Endometrial microvascular endothelial cells (primary cell): ENCODE data around the gene ACADVL. TPM values are rescaled to one million over a fixed set of nuclear protein-coding genes. Genes with fewer than 3 reads are reported as not detected.

Source experiments
- in situ Hi-C: cut with HindIII; loops from 2 replicates; pipeline ENCODE4 v1.10.0; 2017; ENCODE audit warnings: low sequenced_read_pairs, low pct_unique_long_range_greater_than_20kb; ENCODE audit errors: inconsistent ontology term
- total RNA-seq: library from RNA; depleted of rRNA; stranded (reverse); fragments of >200 nt; gene quantifications from one replicate; pipeline ENCODE4 v1.2.3, GENCODE V29; 2015; ENCODE audit errors: inconsistent ontology term

ACADVL gene
- total RNA-seq, 1 donor from 2014 or later: 357 TPM

DNA sequence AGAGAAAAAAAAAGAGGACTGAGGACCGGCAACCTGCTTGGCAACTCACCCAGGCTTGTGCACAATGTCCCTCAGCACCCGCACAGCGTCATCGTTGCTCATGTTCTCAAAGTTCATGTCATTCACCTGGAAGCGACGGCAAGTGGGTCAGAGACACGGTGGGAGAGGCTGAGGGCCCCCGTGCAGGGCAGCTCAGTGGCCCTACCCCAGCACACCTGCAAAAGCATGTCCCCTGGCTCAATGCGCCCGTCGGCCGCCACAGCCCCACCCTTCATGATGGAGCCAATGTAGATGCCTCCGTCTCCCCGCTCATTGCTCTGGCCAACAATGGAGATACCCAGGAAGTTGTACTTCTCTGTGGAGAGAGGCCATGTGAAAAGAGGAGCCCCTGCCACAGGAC, 9.2 kb downstream of the ACADVL start:
- in situ Hi-C loops: no loop called here

DNA sequence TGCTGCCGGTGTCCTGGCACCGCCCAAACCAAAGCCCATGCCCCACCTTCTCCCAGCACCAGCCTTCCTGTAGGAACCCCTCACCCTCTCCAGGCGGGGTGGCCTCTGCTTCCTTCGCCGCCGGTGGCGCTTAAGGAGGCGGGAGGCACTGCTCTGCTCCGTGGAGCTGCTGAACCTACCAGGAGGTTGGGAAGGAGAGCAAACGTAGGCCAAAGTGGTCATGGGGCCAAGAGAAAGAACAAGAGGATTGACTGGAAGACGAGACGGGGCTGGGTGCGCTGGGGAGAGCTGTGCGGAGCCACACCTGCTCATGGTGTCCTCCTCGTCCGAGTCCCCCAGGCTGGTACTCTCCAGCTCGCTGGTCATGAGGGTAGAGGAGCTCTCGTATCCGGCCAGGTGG, 9.8 kb downstream of the ACADVL start:
- in situ Hi-C loops: no loop called here

DNA sequence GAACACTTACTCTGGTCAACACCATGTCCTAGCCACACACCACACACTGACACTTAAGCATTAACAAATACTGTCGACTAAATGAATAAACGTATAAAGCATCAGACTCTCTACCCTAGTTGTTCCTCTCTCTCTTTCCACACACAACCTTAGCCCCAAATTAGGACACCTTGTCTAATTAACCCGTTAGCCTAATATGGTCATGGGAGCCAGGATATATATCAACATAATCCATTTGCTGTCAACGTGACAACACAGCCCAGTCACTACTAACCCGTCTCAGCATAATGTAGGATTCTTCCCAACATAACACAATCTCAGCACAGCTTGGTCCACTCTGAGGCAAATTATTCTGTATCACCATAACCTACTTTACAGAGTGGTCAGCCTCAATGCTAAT, 12.4 kb downstream of the ACADVL start:
- in situ Hi-C loops: no loop called here

DNA sequence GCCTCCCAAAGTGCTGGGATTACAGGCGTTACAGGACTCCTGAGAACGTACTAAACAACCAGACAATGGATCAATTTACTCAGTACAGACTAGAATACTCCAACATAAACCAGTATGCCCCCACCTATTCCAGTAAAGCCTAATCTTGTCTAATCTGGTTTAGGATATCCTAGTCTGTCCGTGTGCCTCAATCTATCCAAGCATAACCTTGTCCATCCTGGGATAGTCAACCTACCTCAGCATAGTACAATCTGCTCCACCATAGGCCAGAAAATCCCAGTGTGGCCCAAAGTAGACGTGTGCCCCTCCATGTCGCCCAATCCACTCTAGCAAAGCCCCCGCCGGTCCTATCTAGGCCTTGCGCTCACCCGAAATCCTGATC, 14.0 kb downstream of the ACADVL start:
- in situ Hi-C loops: no loop called here

DNA sequence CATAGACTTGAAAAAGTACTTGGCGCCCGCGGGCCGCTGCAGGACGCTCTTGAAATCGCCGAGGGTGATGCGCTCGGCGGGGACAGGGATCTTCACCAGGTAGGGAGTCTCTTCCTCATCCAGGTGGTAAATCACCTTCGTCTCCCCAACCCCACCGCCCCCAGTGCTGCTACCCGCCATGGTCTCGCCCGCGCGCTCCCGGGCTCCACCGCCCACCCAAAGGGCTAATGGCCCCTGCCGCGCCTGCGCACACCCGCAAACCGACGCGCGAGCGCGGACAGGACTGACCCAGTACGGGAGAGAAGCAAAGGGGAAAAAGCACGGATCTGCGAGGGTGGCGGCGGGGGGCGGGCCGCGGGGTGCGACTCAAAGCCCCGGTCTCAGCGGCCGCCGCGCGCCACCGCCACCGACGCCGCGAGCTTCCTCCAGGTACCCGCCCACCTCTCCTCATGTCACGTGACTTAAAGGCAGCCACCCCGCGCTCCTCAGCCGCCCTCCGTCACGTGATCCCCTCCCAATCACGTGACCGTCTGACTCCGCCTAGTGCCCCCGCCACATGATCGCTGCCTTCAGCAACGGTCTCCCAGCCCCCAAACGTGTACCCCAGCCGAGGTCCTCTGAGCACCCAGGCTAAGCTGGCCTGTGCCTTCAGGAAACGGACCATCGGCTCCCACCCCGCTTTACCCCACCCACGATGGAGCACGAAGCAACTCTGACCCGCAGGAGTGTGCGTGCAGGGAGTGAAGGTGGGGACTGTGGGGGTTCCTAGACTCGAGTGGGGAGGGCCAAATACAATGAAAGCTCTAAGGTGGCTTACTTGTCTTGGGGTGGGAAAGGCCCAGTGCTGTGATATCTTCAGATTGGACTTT, 14.6 kb downstream of the ACADVL start, which contains the start of gene DVL2:
Gene DVL2, minus strand, starts transcription at position 435 of the 869 bp plus-strand sequence. Its CDS starts 255 bp downstream, at position 180.
- in situ Hi-C loops: no loop called here

DNA sequence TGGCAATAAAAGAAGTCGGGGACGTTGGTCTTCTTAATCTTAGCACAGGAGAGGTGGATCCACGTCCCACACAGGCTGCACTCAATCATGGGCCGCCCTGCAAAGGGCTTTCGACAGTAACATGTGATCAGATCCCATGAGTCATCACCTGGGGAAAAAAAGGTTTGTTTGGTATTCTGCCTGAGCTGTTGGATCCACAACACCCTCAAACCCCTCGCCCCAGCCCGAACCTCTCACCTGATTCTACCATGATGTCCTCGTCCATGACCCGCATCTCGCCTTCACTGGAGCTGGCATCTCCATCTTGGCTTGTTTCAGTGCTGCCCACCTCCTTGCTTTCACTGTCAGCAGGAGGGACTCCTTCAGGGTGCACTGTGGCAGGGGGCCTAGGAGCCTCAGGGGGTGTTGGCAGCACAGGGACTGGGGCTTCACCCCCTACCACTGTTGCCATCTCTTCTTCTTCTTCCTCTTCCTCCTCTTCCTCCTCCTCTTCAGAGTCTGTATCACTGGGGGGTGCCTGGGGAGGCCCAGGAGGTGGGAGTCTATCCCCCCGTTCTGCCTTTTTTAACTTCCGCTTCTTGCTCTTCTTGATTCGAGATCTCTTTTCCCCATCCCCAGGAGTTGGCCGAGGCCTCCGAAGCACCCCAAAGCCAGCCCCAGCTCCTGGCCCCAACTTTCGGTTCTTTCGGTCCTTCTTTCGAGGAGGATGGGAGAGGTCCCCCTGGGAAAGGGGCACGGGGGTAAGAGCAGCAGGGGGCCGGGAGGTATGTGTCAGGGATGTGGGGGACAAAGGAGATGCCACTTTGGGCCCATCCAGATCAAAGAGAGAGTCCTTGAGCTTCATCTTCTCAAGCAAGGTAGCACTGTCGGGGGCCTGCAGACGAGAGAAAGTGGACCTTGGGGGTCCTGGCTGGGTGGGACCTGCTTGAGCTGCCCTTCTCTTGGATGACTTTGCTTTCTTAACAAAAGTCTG, 16.2 kb downstream of the ACADVL start:
- in situ Hi-C loops: no loop called here

DNA sequence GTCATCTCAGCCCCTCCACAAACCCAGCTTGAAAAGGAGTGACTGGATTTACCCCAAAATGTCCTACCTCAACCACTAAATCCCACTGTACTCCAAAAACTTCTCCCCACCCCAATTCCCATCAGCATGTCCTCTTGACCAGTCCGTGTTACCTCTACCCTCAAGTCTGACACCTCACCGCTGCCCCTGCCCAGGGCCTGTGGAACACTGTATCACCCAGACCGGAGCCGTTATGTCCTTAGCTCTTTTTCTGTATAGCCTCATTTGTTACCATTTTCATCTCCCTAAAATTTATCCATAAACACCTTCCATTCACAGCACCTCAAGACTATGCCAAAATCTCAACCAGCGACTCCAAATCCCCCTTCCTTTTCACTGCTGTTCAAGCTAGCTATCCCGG, 17.1 kb downstream of the ACADVL start:
- in situ Hi-C loops: no loop called here

DNA sequence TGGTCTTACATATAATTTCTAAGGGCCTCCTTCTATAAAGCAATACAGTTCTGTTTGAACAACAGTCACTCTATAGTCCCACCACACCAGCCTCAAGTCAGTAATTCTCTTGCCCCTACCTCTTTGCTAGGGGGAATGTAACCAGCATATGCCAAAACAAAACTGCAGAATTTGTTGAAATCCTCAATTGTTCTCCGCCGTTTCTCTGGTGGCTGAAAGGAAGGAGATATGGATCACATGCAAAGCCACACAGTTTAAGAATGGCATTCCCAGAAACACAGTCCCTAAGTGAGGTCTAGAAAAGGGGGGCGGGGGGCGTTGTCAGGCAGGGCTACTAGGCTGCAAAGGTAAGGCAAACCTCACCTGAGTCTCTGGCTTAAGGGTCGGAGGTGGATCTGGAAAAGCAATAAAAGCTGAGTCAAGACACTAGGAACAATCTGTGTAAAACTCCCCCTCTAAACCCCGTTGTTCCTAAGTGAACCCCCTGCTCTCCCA, 17.6 kb downstream of the ACADVL start:
- in situ Hi-C loops: no loop called here

DNA sequence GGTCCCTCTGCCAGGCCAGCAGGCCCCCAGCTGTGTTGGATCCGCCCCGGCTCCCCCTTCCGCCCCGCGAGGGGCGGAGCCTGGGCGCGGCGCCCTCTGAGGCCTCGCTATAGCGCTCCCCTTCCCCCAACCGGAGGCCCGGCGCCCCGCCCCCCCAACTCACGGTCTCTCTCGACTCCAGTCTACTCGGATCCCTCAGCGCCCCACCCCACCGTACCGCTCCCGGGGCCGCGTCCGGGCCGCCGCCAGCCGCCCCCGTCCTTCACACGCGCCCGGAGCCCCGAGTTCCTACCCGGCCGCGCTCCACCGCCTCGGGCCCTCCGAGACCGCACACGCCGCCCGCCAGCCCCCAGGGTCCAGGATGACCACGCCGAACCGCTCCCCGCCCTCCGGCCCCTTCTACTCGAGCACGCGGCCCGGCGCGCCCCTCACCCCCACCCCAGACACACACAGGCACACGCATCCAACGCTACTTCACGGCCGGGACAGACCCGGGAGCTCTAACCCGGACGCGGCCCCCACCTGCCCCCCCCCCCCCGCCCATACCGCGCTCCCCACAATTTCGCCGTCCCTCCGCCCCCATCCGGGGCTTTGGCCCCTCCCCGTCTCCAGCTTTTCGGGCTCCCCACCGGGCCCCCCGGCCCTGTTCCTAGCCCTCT, 18.2 kb downstream of the ACADVL start:
- in situ Hi-C loops: no loop called here

DNA sequence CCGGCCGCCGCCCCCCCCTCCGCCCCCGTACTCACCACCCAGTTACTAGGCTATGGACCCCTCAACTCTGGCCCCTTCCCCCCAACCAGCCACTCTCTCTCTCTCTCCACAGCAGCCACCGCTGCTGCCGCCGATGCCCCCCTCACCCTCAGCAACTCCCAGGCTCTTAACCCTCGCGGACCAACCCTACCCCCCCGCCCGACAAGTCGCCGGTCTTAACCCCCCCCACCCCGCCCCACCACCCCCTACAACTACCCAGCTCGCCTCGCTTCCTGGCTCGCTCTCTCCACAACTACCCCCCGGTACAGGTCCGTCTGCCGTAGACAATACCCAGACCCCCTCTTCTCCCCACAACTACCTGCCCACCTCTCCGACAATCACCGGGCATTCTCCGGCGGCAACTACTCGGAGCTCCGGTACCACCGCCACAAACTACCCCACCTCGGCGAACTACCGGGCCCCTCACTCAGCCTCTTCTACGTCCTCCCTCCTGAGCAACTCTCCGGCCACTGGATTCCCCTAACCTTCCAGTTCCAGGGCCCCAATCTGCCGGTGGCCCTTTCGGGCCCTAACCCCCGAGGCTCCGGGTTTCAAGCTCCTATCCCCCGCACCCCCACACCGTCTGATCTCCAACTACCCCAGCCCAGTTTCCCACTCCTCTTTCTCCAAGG, 18.8 kb downstream of the ACADVL start:
- in situ Hi-C loops: no loop called here

DNA sequence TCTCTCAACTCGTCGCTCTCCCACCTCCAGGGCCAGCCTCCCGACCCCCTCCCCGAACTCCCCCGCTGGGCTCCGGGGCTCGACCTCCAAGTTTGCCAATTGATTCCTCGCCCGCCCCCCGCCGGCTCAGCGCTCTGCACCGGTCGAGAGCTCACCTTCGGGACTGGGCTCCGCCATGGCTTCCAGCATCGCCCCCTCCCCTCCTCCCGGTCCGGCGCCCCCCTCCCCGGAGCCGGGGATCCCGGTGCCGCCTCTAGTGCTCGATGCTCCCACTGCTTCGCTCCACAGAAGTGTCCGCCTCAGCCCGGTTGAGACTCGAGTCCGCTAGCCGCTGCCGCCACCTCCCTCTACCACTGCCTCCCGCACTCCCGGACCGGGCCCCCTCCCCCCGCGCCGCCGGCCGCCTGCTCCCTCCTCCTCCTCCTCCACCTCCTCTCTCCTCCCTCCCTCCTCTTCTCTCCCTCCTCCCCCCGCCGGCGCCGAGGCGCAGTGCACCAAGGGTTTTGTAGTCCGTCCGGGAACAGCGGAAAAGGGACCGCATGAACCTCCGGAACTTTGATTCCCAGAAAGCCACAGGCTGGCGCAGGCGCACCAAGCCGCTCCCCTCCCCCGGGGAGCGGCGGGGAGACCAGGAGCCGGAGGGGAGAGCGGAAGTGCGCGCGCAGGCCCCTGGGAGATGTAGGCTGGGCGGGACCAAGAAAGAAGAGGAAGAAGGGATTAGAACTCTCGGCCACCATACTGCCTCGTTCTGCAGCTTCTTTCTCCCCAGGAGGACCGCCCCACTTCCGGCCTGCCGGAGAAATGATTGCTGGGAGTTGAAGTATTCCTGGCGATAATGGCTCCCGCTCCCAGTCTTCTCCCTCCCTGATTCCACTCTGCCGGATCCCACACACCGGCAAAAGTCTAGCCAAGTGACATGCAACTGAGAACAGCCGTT, 19.6 kb downstream of the ACADVL start, which contains the start of gene PHF23:
Gene PHF23, minus strand, starts transcription at position 367 of the 937 bp plus-strand sequence. Its CDS starts 178 bp downstream, at position 189.
- in situ Hi-C loops: no loop called here

DNA sequence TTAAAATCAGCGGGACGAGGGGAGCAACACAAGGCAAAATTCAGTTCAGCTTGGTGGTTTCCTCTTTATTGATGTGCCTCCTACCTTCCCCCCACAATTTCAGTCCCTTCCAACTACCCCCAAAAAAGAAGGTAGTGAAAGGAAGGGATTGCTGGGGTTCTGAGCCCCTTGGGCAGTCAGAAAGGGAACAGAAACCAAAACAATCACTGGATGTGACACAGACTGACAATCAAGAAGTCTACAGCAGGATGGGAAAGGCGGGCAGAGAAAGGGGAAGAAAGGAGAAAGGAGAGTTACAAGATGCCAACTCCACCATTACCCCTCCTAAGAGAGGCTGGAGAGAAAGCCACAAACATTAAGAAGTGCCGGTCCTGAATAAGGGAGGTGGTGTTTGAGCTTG, 20.6 kb downstream of the ACADVL start:
- in situ Hi-C loops: no loop called here

DNA sequence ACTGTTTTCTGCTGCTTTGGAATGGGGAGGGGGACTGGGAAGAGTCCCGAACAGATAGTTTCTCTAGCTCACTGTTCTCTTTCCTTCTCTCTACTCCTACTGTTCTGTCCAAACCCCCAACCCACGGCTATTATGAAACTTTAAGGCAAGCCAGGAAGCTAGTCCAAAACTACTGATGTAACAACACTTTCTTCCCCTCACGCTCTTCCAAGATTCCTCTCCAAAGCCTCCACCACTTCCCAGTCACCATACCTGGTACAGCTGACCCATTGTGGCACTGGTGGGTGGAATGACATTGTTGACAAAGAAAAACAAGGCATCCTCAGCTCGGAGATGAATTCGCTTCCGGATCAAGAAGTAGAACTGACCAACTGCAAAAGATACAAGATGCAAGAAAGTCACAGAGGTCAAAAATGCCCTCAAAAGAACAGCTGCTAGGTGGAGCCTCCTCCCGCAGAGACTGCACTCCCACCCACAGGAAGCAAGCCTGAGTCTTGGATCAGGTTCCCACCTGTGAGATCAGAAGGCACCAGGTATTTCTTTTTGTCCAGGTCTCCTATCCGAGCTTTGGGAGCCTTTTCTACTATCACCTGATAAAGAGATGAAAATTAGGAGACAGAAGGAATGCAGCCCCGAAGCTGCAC, 21.5 kb downstream of the ACADVL start:
- in situ Hi-C loops: no loop called here

DNA sequence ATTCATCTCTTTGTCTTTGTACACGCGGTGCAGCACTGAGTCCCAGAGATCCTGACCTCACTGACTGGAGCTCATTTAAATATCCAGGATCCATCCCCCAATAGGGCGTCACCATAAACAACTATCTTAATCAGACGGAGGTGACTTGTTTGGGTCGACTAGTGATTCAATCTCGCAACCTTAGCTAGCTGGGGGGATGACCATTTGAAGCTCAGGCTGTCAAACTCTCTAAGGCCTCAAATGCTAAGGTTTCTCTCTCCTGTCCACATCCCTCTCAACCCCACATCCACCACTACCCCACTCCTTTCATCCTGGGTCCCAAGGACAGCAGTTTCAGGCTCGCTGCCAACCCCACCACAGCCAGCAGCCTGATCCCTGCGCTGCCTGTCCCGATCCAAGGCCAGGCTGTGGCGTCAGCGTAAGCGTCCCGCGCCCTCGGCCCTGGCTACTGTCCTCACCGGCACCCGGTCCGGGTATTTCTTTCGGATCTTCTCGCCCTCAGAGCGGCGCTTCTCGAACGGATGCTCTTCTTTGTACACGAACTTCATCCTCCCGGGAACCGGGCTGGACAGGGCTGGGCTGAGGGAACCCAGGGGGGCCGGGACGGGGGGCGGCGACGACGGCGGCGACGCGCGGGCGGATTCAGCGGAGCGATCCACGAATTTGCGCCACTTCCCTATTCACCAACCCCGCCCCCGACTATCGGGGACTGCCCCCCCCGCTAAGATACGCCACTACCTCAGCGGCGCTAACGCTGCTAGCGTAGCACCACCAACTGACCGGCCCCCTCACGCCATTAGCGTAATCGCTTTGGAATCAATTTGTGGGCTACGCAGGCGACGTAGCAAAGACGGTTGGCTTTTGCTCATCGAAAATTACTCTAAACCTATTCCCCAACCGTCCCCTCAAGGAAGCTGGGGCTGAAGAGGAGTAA, 22.3 kb downstream of the ACADVL start, which contains the start of gene GABARAP:
Gene GABARAP, minus strand, starts transcription at position 667 of the 934 bp plus-strand sequence. Its CDS starts 119 bp downstream, at position 548.
- in situ Hi-C loops: no loop called here

DNA sequence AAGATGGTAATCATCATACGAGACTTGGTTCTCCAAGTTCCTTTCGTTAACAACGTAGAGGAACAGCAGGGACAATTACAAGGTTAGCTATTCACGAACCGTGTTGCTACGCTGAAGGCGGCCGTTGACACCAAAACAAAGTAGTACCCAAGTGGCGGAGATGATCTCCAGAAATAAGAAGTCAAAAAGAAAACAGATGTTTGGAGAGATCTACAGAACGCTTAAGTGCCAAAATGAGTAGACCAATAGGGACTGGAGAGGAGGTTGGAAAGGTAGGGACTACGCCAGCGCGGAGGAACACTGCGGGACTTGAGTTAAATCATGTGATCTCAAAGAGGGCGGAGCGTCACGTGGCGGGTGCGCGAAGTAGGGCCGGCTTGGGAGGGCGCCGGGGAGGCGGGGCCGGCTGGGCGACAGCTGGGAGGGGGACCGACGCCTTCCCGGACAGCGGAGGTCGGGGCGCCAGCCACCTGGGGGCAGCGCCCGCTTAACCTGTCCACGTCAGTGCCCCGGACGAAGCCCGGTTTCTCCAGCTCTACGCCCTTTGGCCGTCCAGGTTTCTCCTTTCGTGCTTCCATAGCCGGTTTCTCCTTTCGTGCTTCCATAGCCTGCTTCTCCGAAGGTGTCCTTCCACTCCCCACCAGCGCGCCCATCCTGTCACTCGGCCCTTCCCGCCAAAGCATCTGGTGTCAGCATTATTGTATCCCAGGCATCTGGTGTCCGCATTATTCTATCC, 23.1 kb downstream of the ACADVL start:
- in situ Hi-C loops: no loop called here
